CD4-positive, alpha-beta T cell treated with Interleukin-4 for 1 hour (primary cell): Measurements from ENCODE around the gene MBD5.
"Not testable (repeated sequence)": the region's sequence is repeated elsewhere in the genome, so short reads cannot be mapped to it uniquely, and the experiment has no call there.

Experiments
- DNase-seq, 2 donors: peaks; one replicate each; pipeline ENCODE4 v3.0.0-alpha.2; 2020 to 2022

MBD5 gene

GRCh38 chr2:148021059-148021861 is at the start of gene MBD5:
MBD5 (plus strand) TSS chr2:148021091.
- peak; percentile 69 to 80 for DNase-seq

DNA sequence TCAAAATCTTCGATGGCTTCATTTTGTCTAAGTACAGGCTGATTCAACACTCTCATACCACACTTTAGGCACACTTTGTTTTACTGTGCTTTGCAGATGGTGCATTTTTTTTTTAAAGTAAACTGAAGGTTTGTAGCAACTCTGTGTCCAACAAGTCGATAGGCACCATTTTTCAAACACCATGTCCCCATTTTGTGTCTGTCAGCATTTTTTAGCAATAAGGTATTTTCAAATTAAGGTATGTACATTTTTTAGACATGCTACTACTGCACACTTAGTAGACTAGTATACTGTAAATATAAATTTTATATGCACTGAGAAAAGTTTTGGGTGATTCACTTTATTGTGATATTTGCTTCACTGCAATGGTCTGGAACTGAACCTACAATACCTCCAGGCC is 44.8 kb upstream of the MBD5 start:
- DNase-seq, result no peak

DNA sequence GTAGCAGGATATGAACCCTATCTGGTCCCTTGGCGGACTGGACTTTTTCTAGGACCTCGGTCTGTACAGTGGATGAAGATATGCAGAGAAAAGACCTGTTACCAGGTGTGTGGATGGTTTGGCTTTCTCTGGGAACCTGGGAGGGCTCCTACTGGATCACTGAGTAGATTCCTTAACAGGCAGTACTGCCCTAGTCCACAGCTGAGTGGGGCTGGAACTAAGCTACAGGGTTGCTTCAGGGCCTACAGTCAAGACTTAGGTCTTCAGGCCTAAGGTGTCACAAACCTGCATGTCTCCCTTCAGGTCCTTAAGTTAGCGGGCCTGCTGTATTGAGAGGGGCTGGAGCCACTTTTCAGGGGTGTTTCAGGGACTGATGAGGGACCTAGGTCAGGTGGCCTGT is 43.2 kb upstream of the MBD5 start:
- DNase-seq, result no peak

GRCh38 chr2:147980940-147981528 is 39.9 kb upstream of the MBD5 start:
- no peak for DNase-seq

- no peak for DNase-seq
These were observed 31.8 kb upstream of the MBD5 start for GRCh38 chr2:147989102-147989501.

DNA sequence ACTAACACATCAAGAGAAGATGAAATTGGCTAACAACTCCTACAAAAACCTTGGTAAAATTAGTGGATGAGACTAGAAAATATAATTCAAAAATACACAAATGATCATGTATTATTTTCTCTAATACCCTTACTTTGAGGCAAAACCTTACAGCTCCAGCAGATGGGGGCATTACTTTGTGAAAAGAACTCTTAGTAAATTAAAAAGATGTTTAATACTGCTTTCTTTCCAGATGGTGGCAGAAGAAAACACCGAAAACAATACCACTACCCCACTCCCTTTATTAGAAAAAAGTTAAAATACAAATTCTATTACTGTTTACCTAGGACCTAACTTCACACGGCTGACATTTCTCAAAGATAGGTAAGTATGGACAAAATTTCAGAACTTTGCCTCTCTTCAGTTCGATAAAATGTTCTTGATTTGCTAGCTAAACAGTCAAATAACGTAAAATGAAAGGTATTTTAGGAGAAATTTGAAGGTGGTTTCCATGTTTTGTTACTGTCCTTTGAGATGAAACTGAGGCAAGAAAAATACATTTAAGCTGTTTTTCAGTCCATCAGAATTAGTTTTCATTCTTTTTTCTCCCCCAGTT is 31.0 kb upstream of the MBD5 start:
- peak in 1 of 2 donors; percentile 72 for DNase-seq

- not testable (repeated sequence) for DNase-seq
These were observed 25.9 kb upstream of the MBD5 start for GRCh38 chr2:147994965-147995364.

DNA sequence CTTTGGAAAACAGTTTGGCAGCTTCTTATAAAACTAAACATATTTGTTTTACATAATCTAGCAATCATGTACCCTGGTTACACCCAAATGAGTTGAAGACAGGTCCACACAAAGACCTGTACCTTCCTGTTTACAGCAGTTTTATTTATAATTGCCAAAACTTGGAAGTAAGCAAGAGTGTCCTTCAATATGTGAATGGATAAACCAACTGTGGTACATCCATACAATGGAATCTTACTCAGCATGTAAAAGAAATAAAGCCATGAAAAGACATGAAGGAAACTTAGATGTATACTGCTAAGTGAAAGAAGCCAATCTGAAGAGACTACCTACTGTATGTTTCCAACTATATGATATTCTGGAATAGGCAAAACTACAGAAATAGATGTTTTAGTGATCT is 24.1 kb upstream of the MBD5 start:
- DNase-seq, result no peak

DNA sequence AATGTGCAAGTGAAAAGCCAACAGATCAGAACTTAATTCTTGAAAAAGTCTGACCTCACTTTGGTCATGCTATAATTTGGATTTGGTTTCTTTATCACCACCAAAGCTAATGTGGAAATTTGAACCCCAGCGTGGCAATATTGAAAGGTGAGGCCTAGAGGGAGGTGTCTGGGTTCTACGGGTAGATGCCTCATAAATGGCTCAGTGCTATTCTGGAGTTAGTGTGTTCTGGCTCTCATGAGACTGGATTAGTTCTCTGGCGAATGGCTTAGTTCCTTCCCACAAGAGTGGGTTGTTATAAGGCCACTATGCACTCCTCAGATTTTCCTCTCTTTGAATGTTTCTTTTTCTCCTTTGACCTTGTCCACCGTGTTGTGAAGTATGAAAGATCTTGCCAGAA is 22.7 kb upstream of the MBD5 start:
- DNase-seq, result no peak

GRCh38 chr2:147999126-147999525 is 21.8 kb upstream of the MBD5 start:
- DNase-seq, result no peak

- no peak for DNase-seq
These were observed 20.8 kb upstream of the MBD5 start for GRCh38 chr2:148000095-148000494.

DNA sequence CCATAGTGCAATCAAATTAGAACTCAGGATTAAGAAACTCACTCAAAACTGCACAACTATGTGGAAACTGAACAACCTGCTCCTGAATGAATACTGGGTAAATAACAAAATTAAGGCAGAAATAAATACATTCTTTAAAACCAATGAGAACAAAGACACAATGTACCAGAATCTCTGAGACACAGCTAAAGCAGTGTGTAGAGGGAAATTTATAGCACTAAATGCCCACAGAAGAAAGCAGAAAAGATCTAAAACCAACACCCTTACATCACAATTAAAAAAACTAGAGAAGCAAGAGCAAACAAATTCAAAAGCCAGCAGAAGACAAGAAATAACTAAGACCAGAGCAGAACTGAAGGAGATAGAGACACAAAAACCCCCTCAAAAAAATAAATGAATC is 18.5 kb upstream of the MBD5 start:
- DNase-seq, result not testable (repeated sequence)

DNA sequence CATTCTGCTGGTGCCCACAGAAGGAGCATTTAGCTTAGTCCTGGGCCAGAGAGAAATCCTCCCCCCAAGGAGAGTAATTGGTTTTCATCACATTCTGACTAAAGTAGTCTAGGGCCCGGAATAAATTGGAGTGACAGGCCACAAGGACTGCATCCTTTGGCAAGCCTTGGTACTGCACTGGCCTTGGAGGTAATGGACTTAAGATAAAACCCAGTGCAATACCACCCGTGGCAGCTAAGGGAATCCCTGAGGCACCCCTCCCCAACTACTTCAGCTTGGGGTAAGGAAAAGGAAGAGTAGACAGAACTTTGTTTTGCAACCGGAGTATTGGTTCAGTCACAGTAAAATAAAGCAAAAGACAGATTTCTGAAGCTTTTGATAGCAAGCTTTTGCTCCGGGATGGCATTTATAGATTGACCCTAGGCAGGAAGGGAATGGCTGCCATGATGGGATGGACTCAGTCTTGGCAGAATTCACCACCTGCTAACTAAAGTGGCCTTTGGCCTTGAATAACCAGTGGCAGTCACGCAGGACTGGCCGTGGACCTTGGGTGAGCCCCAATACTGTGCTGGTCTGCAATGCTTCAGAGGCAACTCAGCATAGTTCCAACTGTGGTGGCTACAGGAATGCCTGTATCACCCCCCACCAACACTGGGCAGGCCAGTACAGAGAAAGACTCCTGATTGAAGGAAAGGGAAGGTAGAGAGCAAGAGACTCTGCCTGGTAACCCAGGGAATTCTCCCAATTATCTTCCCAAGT is 14.5 kb upstream of the MBD5 start:
- DNase-seq, result no peak

DNA sequence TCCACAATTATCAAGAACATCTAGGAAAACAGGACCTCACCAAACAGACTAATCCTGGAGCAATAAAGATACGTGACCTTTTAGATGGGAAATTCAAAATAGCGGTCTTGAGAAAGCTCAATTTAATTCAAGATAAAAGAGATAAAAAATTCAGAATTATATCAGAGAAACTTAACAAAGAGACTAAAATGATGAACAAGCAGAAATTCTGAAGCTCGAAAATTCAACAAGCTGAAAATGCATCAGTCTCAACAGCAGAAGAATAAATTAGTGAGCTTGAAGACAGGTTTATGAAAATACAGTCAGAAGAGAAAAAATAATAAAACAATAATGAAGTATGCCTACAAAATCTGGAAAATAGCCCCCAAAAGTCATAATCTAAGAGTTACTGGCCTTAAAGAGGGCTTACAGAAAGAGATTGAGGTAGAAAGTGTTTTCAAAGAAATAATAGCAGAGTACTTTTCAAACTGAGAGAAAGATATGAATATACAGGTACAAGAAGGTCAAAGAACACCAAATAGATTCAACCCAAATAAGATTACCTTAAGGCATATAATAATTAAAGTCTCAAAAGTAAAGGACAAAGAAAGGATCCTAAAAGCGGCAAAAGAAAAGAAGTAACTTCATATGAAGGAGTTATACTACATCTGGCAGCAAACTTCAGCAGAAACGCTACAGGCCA is 13.5 kb upstream of the MBD5 start:
- DNase-seq, result no peak

GRCh38 chr2:148008411-148008810 is 12.5 kb upstream of the MBD5 start:
- not testable (repeated sequence) for DNase-seq

DNA sequence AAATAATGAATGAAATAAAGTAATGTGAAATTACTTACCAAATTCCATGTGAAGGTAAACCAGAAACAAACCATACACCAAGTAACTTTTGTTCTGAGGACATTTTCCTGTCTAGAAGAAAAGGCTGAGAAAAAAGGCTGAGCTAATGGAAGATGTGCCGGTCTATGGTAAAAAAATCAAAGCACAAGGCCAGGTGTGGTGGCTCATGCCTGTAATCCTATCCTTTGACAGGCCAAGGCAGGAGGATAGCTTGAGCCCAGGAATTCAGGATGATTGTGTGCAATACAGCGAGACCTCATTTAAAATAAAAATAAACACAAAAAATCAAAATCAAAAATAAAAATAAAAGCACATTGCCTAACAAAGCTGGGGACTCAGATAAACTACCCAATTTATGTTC is 7.0 kb upstream of the MBD5 start:
- no peak for DNase-seq

- DNase-seq, result no peak
These were observed 6.3 kb upstream of the MBD5 start for GRCh38 chr2:148014616-148015015.

DNA sequence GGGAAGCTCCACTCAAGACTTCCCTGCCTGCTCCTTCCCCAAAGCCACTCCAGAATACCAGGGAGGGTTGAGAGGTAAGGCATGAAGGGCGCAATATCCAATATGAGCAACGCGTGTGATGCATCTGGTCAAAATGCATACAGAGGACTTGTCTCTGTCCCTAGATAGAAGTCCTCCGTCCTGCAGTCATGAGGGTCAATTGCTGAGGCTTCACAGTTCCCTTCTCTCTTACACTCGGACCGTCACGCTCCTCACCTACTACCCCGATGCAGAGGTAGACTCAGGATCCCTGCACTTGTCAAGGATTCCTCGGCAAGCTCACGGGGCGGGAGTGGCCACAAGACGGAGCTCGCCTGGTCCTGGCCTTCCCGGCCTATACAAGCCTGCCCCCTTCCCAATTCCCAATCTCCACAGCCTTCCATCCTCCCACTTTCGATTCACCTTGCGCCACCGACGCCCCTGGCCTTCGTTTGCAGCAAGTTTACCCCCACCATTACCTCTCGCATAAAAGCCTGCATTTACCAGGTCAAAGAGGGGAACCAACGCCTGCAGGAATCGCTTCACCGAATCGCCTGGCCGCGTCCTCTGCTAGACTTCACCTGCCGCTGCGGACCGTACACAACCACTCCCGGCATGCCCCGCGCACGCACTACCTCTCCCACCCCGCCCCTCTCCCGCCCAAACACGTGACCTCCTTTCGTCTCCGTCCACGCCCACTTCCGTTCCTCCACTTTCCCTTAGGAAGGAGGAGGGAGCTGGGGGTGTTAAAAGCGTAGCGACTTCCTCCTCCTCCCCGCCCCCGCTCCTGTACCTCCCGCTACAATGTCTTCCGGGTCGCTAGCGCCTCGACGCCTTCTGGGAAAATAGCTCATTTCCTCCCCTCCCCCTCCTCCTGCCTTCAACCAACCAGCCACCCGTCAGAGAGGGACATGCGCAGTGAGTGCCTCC is 506 bp upstream of the MBD5 start, which contains the start of gene ORC4:
ORC4 (minus strand) TSS at position 627 of the 948 bp plus-strand sequence. CDS start 44,779 bp downstream, outside the sequence.
- DNase-seq, result peak; percentile 99

GRCh38 chr2:148021886-148022285 is 995 bp downstream of the MBD5 start:
- no peak for DNase-seq

GRCh38 chr2:148022351-148022750 is 1.5 kb downstream of the MBD5 start:
- no peak for DNase-seq

- no peak for DNase-seq
These were observed 2.0 kb downstream of the MBD5 start for GRCh38 chr2:148022882-148023281.

- DNase-seq, result peak in 1 of 2 donors; percentile 40
These were observed 3.0 kb downstream of the MBD5 start for GRCh38 chr2:148023861-148024260.
